Osteocyte (in vitro differentiated cells): ENCODE data around the gene FAM237B. TPM values are rescaled to one million over a fixed set of nuclear protein-coding genes. Genes with fewer than 3 reads are reported as not detected.

ENCODE experiments used
- DNase-seq: peaks from one replicate; pipeline ENCODE4 v3.0.0; 2021; ENCODE audit warnings: mixed read lengths; ENCODE audit not compliant: unreplicated experiment; ENCODE audit errors: extremely low spot score
- H3K27ac Mint-ChIP-seq: one replicate; pipeline ENCODE4 v1.8.0; 2021; ENCODE audit warnings: mild to moderate bottlenecking, mixed read lengths; ENCODE audit not compliant: unreplicated experiment
- H3K27me3 Mint-ChIP-seq: one replicate; pipeline ENCODE4 v1.8.0; 2021; ENCODE audit warnings: mixed read lengths; ENCODE audit not compliant: unreplicated experiment
- H3K36me3 Mint-ChIP-seq: one replicate; pipeline ENCODE4 v1.8.0; 2021; ENCODE audit warnings: mixed read lengths; ENCODE audit not compliant: unreplicated experiment
- H3K4me1 Mint-ChIP-seq: one replicate; pipeline ENCODE4 v1.8.0; 2021; ENCODE audit warnings: mixed read lengths; ENCODE audit not compliant: unreplicated experiment
- H3K4me3 Mint-ChIP-seq: one replicate; pipeline ENCODE4 v1.8.0; 2021; ENCODE audit warnings: mild to moderate bottlenecking, moderate library complexity, mixed read lengths; ENCODE audit not compliant: unreplicated experiment
- H3K9me3 Mint-ChIP-seq: one replicate; pipeline ENCODE4 v1.8.0; 2021; ENCODE audit warnings: mixed read lengths; ENCODE audit not compliant: unreplicated experiment
- CTCF ChIP-seq: fragments of 200-600 bp; sonication (generic); IDR thresholded peaks from 2 replicates; pipeline ENCODE4 v1.5.0; 2021; ENCODE audit warnings: antibody characterized with exemption, mild to moderate bottlenecking, moderate library complexity
- total RNA-seq: library from RNA; stranded (reverse); gene quantifications from 2 replicates; pipeline ENCODE4 v1.2.1, GENCODE V29; 2021

The FAM237B gene
- total RNA-seq, 1 donor from 2014 or later, result not detected

DNA sequence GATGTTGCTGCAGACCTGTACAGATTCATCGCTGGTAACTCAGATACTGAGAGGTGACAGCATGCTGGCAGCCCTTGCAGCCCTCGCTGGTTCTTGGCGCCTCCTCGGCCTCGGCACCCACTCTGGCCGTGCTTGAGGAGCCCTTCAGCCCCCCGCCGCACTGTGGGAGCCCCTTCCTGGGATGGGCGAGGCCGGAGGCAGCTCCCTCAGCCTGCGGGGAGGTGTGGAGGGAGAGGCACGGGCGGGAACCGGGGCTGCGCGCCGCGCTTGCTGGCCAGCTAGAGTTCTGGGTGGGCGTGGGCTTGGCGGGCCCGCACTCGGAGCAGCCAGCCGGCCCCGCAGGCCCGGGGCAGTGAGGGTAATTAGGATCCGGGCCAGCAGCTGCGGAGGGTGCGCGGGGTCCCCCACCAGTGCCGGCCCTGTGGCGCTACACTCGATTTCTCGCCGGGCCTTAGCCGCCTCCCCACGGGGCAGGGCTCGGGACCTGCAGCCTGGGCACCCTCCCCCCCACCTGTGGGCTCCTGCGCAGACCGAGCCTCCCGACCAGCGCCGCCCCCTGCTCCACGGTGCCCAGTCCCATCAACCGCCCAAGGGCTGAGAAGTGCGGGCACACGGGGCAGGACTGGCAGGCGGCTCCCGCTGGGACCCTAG lies 13.2 kb upstream of the FAM237B start:
- no peak for DNase-seq
- Mint-ChIP-seq H3K27ac (no peak overlapping the region), H3K4me1 (peaks cover 2% of the 10 kb centered on the region), H3K36me3 (no peaks in the 10 kb centered on the region), H3K4me3 (no peak overlapping the region), H3K27me3 (peaks cover 33% of the 10 kb centered on the region), H3K9me3 (no peaks in the 10 kb centered on the region)
- TF ChIP-seq CTCF, result no peak

GRCh38 chr7:90326500-90326899 lies 5.4 kb upstream of the FAM237B start:
- Mint-ChIP-seq H3K4me1 (no peaks in the 10 kb centered on the region), H3K36me3 (no peaks in the 10 kb centered on the region), H3K27ac (no peak overlapping the region), H3K4me3 (no peak overlapping the region), H3K9me3 (no peaks in the 10 kb centered on the region), H3K27me3 (peaks cover 40% of the 10 kb centered on the region)
- no peak for DNase-seq
- TF ChIP-seq CTCF, result no peak

- no peak for DNase-seq
- H3K27me3 Mint-ChIP-seq, result peaks cover 54% of the 10 kb centered on the region
- H3K4me1 Mint-ChIP-seq, result peaks cover 6% of the 10 kb centered on the region
- H3K27ac Mint-ChIP-seq, result no peak overlapping the region
- H3K4me3 Mint-ChIP-seq, result no peak overlapping the region
- no peak for TF ChIP-seq CTCF
- H3K9me3 Mint-ChIP-seq, result no peaks in the 10 kb centered on the region
- no peaks in the 10 kb centered on the region for H3K36me3 Mint-ChIP-seq
Observed at GRCh38 chr7:90322837-90323236, 1.7 kb upstream of the FAM237B start.

GRCh38 chr7:90320418-90320800 lies 695 bp downstream of the FAM237B start:
- peaks cover 67% of the 10 kb centered on the region for H3K27me3 Mint-ChIP-seq
- TF ChIP-seq CTCF, result no peak
- no peaks in the 10 kb centered on the region for H3K9me3 Mint-ChIP-seq
- no peak for DNase-seq
- H3K4me1 Mint-ChIP-seq, result peaks cover 6% of the 10 kb centered on the region
- H3K4me3 Mint-ChIP-seq, result peak overlapping the region; percentile 14
- H3K27ac Mint-ChIP-seq, result no peak overlapping the region
- no peaks in the 10 kb centered on the region for H3K36me3 Mint-ChIP-seq

DNA sequence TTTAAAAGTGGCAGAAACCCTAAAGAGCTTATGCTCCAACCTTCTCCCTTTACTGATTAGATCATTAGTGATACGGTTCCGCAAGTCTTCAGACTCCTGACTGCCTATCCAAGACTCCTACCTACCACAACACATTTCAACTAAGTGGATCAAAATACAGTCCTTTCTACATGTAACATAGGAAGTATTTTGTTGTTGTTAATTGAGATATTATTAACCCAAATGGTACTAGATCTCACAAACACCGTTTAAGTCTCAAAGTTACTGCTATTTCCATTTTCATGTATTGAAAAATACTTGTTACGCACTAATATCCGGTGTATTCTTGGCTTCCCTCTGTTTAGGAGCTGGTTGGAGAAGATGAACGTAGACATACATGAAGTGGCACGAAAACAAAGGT lies 1.1 kb downstream of the FAM237B start:
- TF ChIP-seq CTCF, result no peak
- Mint-ChIP-seq H3K27ac (no peak overlapping the region), H3K4me3 (no peak overlapping the region), H3K4me1 (peaks cover 6% of the 10 kb centered on the region), H3K9me3 (no peaks in the 10 kb centered on the region), H3K27me3 (peaks cover 71% of the 10 kb centered on the region), H3K36me3 (no peaks in the 10 kb centered on the region)
- no peak for DNase-seq
